Mucosa of rectum (tissue), 2 donors: ENCODE results near the gene DCXR.

Experiments used
- H3K27ac ChIP-seq, 2 donors: one replicate each; pipeline ENCODE4 v1.7.0; 2013; ENCODE audit warnings: inconsistent platforms in 2 of 2, low read depth in 2 of 2, low read length in 2 of 2
- H3K27me3 ChIP-seq, 2 donors: one replicate each; pipeline ENCODE4 v1.7.0; 2013; ENCODE audit warnings: low read length in 2 of 2; ENCODE audit not compliant: control insufficient read depth in 2 of 2, insufficient read depth in 2 of 2
- H3K36me3 ChIP-seq, 2 donors: one replicate each; pipeline ENCODE4 v1.7.0; 2013; ENCODE audit warnings: low read length in 2 of 2; ENCODE audit not compliant: control insufficient read depth in 2 of 2, insufficient read depth in 2 of 2
- H3K4me1 ChIP-seq, 2 donors: one replicate each; pipeline ENCODE4 v1.7.0; 2013; ENCODE audit warnings: low read length in 2 of 2, mild to moderate bottlenecking in 1 of 2; ENCODE audit not compliant: control insufficient read depth in 2 of 2, insufficient read depth in 2 of 2
- H3K4me3 ChIP-seq, 2 donors: one replicate each; pipeline ENCODE4 v1.7.0; 2013; ENCODE audit warnings: low read length in 2 of 2
- H3K9ac ChIP-seq, 2 donors: one replicate each; pipeline ENCODE4 v1.7.0; 2013; ENCODE audit warnings: low read length in 2 of 2, low read depth in 1 of 2, mild to moderate bottlenecking in 1 of 2
- H3K9me3 ChIP-seq, 2 donors: one replicate each; pipeline ENCODE4 v1.7.0; 2013; ENCODE audit warnings: low read length in 2 of 2; ENCODE audit not compliant: control insufficient read depth in 2 of 2
- donor health status: healthy.
- donor health status: Normal muscosa, but diverticular disease.

DCXR gene

DNA sequence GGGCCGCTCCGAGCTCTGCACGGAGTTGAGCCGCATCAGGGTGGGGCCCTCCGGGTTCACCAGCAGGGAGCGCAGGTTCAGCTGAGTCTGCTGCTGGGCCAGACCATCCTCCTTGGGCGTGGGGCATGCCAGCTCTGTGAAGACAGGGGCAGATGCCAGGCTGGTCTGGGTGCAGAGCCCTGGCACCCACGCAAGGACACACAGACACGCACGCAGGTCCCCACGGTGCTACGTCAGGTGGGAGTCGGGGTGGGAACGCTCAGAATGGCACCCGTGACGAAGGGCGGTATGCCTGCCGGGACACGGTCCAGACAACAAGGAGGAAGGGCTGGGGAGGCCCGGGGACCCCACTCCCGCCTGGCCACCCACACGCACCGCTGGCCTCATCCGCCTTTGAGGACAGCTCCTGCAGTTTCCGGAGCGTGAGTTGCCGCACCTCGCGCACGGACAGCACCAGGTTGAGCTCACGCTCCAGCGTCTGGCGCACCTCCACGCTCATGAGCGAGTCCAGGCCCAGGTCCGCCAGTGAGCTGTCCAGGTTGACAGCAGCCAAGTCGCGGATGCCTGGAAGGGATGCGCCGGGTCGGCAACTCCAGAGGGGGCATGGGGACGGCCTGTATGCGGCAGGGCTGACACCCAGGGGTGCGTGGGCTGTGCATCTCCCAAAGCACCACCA lies 43.4 kb upstream of the DCXR start:
- H3K27ac ChIP-seq = no peak overlapping the region
- no peak overlapping the region for H3K4me3 ChIP-seq
- H3K27me3 ChIP-seq = no peaks in the 10 kb centered on the region
- peaks cover 37 to 55% of the 10 kb centered on the region in 2 donors for H3K36me3 ChIP-seq
- H3K9ac ChIP-seq = no peak overlapping the region
- H3K4me1 ChIP-seq = no peaks in the 10 kb centered on the region
- H3K9me3 ChIP-seq = no peaks in the 10 kb centered on the region

DNA sequence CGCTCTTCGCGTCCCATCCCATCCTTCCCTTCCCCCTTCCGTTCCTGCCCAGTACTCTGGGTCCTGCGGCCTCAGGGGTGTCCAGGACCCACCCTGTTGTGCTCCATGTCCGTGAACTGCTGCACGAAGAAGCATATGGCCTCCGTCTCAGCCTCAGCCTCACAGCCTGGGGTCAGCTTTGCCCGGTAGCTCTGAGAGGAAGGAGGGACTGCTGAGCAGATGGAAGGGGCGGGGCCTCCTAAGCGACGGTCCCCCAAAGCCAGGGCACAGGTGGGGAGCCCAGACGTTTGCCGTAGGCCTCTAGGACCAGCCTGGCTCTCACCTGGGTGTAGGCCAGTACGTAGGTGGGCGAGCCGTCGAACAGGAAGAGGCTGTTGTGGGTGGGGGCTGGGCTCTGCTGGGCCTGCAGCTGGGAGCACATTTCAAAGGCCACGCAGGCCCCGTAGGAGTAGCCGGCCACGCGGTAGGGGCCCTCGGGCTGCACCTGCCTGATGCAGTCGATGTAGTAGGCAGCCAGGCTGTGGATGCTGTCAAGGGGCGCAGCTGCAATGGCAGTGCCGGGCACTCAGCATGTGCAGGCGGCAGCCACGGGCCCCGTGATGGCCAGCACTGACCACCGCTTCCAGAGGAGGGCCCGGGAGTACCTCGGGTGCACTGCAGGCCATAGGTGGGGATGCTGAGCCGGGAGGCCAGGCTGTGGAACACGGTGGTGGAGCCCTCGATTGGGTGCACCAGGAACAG lies 42.7 kb upstream of the DCXR start:
- Histone ChIP-seq H3K27ac (no peak overlapping the region), H3K36me3 (peaks cover 34 to 49% of the 10 kb centered on the region in 2 donors), H3K4me3 (no peak overlapping the region), H3K4me1 (no peaks in the 10 kb centered on the region), H3K9me3 (no peaks in the 10 kb centered on the region), H3K27me3 (no peaks in the 10 kb centered on the region), H3K9ac (no peak overlapping the region)

DNA sequence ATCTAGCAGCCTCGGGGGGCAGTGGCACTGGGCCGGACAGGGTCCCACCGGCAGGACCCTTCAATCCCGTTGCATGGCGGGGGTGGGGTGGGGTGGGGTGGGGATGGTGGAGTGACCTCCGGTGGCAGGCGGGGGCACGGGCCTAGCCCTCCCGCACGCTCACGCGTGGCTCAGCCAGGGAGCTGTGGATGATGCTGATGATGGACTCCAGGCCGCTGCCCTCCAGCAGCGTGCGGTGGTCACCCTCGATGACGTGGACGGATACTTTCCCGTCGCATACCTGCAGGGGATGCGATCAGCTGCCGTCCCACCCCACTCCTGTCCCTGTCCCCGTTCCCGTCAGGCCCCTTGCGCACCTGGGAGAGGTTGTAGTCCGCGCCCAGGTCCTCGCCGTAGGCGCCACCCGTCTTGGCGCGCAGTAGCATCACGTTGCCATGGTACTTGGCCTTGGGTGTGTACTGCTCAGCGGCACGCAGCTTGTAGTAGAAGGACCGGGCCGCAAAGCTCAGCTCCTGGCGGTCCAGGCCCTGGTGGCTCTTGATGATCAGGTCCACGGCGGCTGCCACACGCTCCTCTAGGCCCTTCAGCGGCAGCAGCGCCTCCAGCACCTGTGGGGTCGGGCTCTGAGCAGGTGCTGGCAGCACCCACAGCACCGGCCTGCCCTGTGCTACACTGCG lies 41.6 kb upstream of the DCXR start:
- Histone ChIP-seq H3K27ac (no peak overlapping the region), H3K4me3 (no peak overlapping the region), H3K27me3 (no peaks in the 10 kb centered on the region), H3K36me3 (peaks cover 34 to 38% of the 10 kb centered on the region in 2 donors), H3K4me1 (no peaks in the 10 kb centered on the region), H3K9ac (no peak overlapping the region), H3K9me3 (no peaks in the 10 kb centered on the region)

DNA sequence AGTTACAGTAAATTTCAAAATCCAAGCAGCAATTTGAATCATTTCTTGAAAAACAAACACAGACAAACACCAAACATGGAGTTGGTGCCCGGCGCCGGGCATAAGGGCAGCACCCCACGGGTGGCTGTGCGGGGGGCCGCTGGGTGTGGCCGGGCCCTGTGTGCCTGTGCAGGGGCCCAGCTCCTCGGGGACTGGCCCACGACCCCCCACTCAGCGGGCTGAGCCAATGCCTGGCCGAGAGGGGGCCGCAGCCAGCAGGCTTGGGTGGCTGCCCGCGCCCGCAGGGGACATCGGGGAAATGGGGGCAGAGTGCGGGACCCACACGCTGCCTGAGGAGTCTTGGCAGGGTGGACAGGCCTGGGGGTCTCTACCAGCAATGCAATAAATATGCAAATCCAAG lies 40.9 kb upstream of the DCXR start:
- Histone ChIP-seq H3K9me3 (no peaks in the 10 kb centered on the region), H3K4me3 (no peak overlapping the region), H3K9ac (no peak overlapping the region), H3K27me3 (no peaks in the 10 kb centered on the region), H3K4me1 (no peaks in the 10 kb centered on the region), H3K36me3 (peaks cover 31 to 32% of the 10 kb centered on the region in 2 donors), H3K27ac (no peak overlapping the region)

DNA sequence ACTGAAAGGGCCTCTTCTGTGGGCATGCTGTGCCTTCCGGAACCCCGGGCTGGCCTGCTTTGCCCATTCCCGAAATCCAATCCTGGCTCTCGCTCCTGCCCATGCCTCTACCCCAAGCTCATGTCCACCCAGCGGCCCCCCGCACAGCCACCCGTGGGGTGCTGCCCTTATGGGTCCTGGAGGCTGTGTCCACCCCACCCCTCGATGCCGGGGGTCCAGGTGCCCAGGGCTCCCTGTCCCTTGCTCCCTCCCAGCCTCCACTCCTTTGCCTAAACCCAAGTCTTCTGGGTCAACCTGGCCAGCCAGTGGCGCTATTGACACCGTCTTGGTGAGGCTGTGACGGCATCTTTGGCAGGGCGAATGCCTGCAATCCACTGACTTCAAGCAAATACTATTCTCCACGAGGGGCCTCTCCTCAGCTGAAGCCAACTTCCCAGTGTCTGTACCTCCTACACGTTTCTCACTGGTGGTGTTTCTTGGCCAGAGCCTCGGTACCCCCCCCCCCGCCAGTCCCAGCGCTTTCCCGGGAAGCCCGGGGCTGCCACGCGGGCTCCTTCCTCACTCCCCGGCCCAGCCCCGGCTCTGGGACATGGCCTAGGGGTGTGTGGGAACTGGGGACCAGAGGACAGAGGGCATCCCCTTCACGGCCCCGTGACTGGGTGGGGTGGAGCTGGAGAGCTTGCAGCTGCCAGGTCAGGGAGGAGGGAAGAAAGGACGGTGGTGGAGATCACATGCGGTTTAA lies 40.3 kb upstream of the DCXR start:
- Histone ChIP-seq H3K36me3 (peaks cover 25 to 26% of the 10 kb centered on the region in 2 donors), H3K9me3 (no peaks in the 10 kb centered on the region), H3K9ac (no peak overlapping the region), H3K27me3 (no peaks in the 10 kb centered on the region), H3K4me3 (no peak overlapping the region), H3K4me1 (no peaks in the 10 kb centered on the region), H3K27ac (no peak overlapping the region)

DNA sequence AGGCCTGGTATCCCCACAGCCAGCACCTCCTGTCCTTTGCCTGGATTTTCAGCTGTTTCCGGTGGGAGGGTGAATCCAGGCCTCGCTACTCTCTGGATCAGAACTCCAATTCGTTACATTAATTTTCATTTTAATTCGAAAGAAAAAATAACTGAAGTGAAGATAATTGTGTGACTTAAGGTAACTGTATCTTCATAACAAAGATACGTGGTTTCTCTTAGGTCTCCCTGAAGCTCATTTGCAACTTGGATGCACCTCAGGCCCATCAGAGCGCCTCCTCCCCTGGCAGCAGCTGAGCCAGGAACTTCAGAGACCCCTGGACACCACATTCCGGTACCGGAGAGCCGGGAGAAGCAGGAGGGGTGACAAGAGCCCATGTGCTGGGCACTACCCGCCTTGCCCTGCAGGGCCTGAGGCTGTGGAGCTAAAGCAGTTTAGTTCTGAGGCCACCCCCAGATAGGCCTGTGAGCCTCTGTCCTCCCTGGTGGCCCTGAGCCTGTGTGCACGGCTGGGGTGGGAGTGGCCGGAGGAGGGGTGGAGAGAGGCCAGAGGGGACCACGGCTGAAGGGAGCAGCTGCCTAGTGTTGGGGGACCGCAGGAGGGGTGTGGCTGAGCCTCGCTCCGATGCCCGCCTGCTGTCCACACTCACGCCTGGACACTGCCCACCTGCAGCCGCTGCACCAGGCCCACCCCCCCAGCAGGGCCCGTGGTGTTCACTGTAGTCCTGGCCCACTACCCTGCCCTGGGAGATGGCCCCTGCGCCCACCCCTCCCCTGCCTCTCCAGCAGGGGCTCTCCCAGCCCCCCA lies 39.5 kb upstream of the DCXR start:
- H3K9me3 ChIP-seq = no peaks in the 10 kb centered on the region
- H3K27ac ChIP-seq = no peak overlapping the region
- no peak overlapping the region for H3K9ac ChIP-seq
- peaks cover 20 to 23% of the 10 kb centered on the region in 2 donors for H3K36me3 ChIP-seq
- H3K4me3 ChIP-seq = no peak overlapping the region
- H3K4me1 ChIP-seq = peaks cover 2 to 4% of the 10 kb centered on the region in 2 donors
- H3K27me3 ChIP-seq = no peaks in the 10 kb centered on the region

DNA sequence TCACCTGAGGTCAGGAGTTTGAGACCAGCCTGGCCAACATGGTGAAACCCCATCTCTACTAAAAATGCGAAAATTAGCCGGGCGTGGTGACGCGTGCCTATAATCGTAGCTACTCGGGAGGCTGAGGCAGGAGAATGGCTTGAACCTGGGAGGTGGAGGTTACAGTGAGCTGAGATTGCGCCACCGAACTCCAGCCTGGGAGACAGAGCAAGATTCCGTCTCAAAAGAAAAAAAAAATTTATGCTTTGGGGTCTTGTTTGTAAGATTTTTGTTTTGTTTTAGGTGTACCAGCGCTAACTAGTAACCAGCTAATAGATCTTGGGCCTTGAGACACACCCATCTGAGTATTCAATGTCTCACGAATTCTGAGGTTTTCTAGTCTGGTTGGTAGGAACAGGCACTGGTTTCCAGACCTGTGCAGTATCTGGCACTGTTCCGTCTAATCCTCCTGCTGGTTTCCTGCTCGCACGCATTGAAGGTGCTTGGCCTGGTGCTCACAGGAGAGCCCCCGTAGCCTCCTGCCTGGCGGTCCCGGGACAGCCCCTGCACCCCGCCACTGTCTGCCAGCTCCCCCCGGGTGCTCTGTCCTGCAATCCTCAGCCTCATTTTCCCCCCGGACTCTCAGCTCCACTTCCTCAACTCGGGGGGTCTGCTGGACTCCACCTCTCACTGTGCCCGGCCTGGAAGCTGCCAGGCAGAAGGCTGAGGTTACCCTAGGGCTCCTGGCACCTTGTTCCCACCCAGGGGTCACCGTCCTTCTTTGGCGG lies 38.7 kb upstream of the DCXR start:
- H3K9me3 ChIP-seq = no peaks in the 10 kb centered on the region
- no peak overlapping the region for H3K9ac ChIP-seq
- no peaks in the 10 kb centered on the region for H3K27me3 ChIP-seq
- H3K4me3 ChIP-seq = no peak overlapping the region
- H3K4me1 ChIP-seq = peaks cover 2 to 4% of the 10 kb centered on the region in 2 donors
- H3K27ac ChIP-seq = no peak overlapping the region
- H3K36me3 ChIP-seq = peaks cover 18 to 19% of the 10 kb centered on the region in 2 donors

DNA sequence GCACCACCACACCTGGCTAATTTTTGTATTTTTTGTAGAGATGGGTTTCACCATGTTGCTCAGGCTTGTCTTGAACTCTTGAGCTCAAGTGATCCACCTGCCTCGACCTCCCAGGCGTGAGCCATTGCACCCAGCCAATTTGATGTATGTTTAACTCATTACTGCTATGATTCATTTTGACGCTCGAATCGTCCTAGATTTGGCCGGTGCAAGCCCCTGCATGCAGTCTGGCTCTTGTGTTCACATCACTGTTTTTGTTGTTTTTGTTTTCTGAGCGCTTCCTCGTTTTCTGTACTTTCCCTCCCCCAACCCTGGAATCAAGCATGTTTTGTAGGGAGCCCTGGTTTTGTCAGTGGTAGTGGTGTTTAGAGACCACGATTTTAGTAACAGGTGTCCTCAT lies 35.9 kb upstream of the DCXR start:
- Histone ChIP-seq H3K4me1 (peaks cover 2 to 4% of the 10 kb centered on the region in 2 donors), H3K9ac (no peak overlapping the region), H3K27me3 (no peaks in the 10 kb centered on the region), H3K9me3 (no peaks in the 10 kb centered on the region), H3K36me3 (no peaks in the 10 kb centered on the region), H3K27ac (peak overlapping the region; percentile 23 to 71), H3K4me3 (no peak overlapping the region)

DNA sequence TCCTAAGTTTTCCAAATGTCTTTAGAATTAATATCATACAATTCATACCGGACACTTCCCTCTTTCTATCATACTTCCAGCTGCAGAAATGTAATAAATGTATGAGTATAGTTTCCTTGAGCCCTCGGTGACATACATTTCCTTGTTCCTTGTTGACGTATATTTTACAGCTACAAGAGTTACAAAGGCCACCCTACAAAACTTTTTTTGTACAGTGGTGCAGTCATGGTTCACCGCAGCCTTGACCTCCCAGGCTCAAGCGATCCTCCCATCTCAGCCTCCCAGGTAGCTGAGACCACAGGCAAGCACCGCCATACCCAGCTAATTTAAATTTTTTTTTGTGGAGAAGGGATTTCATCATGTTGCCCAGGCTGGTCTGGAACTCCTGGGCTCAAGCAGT lies 35.3 kb upstream of the DCXR start:
- Histone ChIP-seq H3K27me3 (no peaks in the 10 kb centered on the region), H3K4me1 (peaks cover 2 to 4% of the 10 kb centered on the region in 2 donors), H3K27ac (peak overlapping the region; percentile 77 to 79), H3K4me3 (no peak overlapping the region), H3K9ac (no peak overlapping the region), H3K36me3 (no peaks in the 10 kb centered on the region), H3K9me3 (no peaks in the 10 kb centered on the region)
